T1000 (cell line): Measurements from ENCODE around the gene SMTNL2.
A peak's percentile ranks its signal among the peaks of the same experiment; 100 is the strongest.
"Not testable (repeated sequence)": the region's sequence is repeated elsewhere in the genome, so short reads cannot be mapped to it uniquely, and the experiment has no call there.

ENCODE experiments used
- DNase-seq: peaks from one replicate; lab custom pipeline; 2025; ENCODE audit warnings: mixed read lengths; lab: John Stamatoyannopoulos, UW

Gene SMTNL2

DNA sequence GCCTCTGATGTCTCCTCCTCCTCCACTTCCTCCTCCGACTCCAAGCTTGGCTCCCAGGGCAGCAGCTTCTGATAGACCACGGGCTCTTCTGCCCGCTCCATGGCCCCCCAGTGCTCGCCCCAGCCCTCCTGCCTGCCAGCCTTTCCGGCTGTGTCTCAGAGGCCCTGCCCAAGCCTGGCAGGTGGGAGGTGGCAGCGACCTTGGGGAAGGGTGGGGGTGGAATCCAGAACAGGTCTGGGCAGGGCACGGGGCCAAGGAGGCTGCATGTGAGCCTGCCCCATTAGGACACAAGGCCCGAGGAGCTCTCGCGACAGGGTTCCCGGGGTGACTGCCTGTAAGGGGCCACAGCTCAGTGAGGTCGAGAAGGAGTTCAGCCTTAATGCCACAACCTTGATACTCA lies 23.9 kb upstream of the SMTNL2 start, which contains the start of gene GGT6:
GGT6 (minus strand) TSS at position 157 of the 400 bp plus-strand sequence; CDS start at position 101, 56 bp downstream.
- no peak for DNase-seq

- DNase-seq: no peak
These were observed 23.5 kb upstream of the SMTNL2 start for GRCh38 chr17:4560837-4561256.

DNA sequence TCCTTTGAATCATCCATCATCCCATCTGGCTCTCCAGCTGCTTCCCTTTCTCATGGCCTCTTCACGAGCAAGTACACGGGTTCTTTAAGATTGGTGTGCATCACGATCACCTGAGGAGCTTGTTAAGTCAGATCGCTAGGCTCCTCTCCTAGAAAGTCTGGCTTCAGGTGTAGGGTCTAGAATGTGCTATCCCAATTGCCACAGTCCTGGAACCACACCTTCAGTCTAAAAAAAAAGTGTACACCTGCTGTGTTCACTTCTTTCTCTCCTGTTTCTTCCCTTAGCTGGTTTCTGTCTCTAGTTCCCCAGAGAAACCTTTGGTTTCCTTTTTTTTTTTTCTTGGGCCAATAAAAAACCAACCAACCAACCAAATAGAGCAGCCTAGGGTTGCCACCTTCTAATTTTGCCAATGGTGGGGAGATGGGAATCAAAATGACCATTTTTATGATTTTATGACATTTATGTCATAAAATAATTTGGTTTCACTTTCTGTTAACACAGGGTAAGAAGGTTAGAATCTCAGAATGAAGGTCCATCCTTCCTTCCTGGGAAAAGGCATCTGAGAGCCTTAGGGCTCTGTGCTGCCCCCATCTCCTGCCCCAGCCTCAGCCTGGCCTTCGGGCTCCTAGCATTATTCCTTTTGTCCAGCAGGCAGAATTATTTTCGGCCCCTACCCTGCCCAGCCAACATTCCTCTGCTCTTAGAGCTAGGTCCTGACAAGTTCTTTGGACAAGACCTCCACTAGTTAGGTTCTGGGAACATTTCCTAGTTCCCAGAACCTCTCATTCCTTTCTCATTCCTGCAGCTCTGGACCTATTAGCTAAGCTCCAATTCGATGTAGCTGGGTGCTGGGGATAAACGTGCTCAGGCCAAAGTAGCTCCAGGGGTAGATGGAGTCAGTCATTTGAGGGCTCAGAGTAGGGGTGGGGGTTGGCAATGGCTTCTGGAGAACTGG lies 22.0 kb upstream of the SMTNL2 start:
- no peak for DNase-seq

DNA sequence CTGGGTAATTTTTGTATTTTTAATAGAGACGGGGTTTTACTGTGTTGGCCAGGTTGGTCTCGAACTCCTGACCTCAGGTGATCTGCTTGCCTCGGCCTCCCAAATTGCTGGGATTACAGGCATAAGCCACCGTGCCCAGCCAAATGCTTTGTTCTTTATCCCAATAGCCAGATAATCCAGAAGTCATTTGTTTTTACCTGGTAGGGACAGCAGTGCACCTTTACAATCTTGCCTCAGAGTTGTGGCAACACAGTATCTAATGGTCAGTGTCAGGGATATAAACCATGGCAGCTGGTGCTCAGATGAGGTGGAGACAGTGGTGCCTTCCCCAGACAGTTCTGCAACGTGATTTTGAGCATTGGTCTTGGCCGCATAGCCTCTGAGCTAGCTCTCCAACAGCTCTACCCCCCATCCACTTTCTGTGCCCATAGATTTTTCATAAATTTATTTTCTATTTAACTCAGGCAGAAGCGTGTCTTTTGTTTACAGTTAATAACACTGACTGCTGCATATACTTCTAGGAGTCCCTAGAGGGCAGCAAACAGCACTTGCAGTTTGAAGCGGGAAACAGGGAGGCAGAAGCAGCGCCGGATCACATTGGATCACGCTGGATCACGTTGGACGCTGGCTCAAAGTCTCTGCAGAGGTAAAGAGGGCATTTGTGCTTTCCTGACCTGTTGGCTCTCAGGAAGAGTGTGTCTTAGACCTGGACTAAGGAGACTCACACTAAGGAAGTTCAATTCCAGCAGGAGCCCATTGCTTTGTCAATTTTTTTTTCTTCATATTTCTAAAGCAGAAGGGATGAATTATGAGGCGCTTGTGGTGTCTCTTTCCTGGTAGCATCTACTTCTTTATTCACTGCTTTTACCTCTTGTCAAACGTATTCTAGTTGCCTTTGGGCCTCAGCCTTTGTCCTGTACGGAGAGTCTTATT lies 18.9 kb upstream of the SMTNL2 start:
- peak; percentile 28 for DNase-seq

DNA sequence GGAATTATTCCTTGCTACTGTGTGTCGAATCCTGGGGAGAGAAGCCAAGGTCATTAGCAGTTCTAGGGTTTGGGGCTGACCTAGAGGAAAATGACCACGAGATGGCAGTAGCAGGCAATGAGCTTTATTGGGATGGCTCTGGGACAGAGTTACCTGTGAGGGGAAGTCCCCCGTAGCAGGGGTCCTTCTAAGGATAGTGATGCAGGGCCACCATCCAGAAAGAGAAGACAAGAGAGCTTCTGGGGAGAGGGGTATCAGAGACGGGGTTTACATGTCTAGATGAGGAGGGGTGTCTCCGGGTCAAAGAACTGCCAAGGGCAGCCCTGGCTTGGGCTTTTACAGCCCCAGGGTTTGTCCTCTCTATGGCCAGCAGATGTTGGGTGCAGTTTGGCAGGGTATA lies 17.5 kb upstream of the SMTNL2 start:
- DNase-seq: no peak

- no peak for DNase-seq
These were observed 14.7 kb upstream of the SMTNL2 start for GRCh38 chr17:4569591-4569990.

DNA sequence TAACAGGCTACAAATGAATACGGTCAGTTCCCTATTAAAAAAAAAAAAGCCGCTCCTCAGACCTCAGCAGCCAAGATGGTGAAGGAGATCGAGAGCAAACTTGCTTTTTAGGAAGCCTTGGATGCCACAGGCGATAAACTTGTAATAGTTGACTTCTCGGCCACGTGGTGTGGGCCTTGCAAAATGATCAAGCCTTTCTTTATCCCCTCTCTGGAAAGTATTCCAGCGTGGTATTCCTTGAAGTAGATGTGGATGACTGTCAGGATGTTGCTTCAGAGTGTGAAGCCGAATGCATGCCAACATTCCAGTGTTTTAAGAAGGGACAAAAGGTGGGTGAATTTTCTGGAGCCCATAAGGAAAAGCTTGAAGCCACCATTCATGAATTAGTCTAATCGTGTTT lies 12.2 kb upstream of the SMTNL2 start:
- no peak for DNase-seq

DNA sequence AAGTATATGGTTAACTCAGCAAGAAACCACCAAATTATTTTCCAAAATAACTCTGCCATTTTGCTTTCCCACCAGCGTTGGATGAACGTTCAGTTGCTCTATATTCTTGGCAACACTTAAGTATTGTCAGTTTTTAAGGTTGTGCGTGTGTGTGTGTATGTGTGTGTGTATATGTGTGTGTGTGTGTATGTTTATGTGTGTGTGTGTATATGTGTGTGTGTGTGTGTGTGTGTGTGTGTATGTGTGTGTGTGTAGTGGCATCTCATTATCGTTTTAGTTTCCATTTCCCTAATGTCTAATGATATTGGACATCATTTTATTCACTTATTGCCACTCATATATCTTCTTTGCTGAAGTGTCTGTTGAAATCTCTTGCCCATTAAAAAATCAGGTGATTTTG lies 11.2 kb upstream of the SMTNL2 start:
- no peak for DNase-seq

- DNase-seq: no peak
These were observed 10.7 kb upstream of the SMTNL2 start for GRCh38 chr17:4573669-4574068.

DNA sequence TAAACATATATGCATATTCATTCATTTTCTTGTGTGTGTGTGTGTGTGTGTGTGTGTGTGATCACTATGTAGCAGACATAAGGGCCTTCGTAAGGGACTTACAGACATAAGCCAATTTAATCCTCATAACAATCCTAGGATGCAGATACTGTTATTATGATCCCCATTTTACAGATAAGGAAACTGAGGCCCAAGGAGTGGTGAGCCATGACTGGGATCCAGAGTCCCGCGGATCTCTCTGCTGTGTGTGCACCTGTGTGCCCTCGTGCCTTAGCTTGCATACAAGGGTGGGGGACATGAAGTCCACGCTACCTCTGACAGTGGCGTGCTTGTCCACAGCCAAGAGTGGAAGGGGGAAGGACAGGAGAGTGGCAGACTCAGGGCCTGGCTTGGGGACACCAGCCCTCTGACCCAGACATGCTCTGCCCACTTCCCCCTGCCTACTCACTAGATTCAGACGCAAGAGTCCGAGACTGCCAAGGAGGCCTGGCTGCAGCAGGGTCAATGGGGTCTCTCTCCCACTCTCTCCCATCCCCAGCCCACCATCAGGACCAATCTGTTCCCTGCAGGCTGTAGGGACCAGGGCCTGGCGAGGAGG lies 9.8 kb upstream of the SMTNL2 start:
- DNase-seq: no peak

GRCh38 chr17:4576161-4576558 lies 8.2 kb upstream of the SMTNL2 start:
- DNase-seq: no peak

- no peak for DNase-seq
These were observed 7.5 kb upstream of the SMTNL2 start for GRCh38 chr17:4576729-4577322.

- DNase-seq: no peak
These were observed 6.8 kb upstream of the SMTNL2 start for GRCh38 chr17:4577386-4577993.

DNA sequence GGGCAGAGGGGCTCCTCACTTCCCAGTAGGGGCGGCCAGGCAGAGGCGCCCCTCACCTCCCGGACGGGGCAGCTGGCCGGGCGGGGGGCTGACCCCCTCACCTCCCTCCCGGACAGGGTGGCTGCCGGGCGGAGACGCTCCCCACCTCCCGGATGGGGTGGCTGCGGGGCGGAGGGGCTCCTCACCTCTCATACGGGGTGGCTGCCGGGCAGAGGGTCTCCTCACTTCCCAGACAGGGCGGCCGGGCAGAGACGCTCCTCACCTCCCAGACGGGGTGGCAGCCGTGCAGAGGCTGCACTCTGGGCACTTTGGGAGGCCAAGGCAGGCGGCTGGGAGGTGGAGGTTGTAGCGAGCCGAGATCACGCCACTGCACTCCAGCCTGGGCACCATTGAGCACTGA lies 6.0 kb upstream of the SMTNL2 start:
- not testable (repeated sequence) for DNase-seq

DNA sequence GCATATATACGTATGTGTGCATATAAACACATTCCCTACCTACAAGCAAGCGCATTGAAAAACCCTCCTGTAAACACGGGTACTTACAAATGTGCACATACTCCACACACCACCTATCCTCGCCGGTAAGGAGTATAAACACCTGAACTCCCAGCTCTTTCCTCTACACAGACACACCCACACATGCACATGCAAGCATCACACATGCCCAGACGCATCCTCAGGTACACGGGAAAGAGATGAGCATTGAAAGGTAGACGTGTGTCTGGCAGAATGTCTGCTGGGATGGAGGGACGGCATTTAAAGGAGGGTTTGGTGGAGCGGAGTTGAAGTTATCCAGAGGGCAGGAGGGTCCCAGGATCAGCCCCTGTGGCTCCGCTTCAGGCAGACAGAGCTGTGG lies 4.7 kb upstream of the SMTNL2 start:
- no peak for DNase-seq

GRCh38 chr17:4580291-4580690 lies 4.0 kb upstream of the SMTNL2 start:
- DNase-seq: no peak

DNA sequence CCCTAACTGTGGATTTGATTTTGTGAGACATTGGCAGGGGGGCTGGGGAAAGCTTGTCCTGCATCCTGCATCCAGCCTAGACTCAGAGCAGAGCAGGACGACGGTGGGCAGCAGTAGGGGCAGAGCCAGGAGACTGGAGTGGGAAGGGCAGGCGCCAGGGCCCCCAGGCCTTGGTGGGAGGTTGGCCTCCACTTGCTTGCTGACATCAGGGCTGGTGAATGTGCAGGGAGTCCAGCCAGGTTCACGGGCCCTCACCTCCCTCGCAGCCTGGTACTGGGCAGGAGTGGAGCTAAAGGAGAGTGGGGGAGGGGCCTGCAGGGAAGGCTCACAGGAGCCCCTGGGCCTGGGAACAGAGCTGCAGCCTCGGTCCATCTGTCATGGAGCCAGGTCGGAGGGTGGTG lies 2.2 kb upstream of the SMTNL2 start:
- no peak for DNase-seq

- DNase-seq: no peak
These were observed 1.6 kb upstream of the SMTNL2 start for GRCh38 chr17:4582691-4583090.

- DNase-seq: no peak
These were observed 1.1 kb upstream of the SMTNL2 start for GRCh38 chr17:4583206-4583605.

DNA sequence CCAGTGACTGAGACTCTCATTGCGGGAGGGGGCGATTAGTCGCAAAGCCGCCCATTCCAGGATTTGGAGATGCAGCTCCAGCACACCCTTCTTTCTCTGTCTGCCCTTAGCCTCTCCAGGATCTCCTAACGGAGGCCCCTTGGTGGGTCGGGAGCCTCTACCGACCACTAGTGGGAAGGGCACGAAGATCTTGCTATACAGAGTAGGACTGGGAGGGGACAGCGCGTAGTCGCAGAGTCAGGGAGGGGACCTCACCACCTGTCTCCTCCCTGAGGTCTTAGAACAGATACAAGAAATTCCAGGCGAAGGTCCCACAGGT lies 588 bp upstream of the SMTNL2 start:
- no peak for DNase-seq

GRCh38 chr17:4584917-4585637 lies 748 bp downstream of the SMTNL2 start:
- DNase-seq: no peak
